ENCODE data around the gene CLDN7. TPM values are rescaled to one million over a fixed set of nuclear protein-coding genes. Genes with fewer than 3 reads are reported as not detected.
A peak's percentile ranks its signal among the peaks of the same experiment; 100 is the strongest.

CLDN7 gene
- total RNA-seq, 2 experiments from 2014 or later: 0.32 TPM; not detected in 1

- H3K4me2 ChIP-seq (ENCODE audit: low read length): peak overlapping the region; percentile 13; the same call in 1 of the 2 replicates
Observed at GRCh38 chr17:7293816-7294613, 31.7 kb upstream of the CLDN7 start.

GRCh38 chr17:7293159-7293558 is 30.9 kb upstream of the CLDN7 start:
- TF ChIP-seq EZH2phosphoT487 (IDR thresholded peaks at IDR 0.05; ENCODE audit: borderline replicate concordance, low read depth, low read length) (no peak), CTCF (conservative IDR thresholded peaks at IDR 0.05; ENCODE audit: low read length) (no peak)
- H3K9me3 ChIP-seq (ENCODE audit: low read length): no peaks in the 10 kb centered on the region
- intact Hi-C loops (cut with micrococcal nuclease; ENCODE audit: unreplicated experiment): no loop called here
- no TSS peak for BruUV-seq (replicated peaks)
- no peaks in the 10 kb centered on the region for H4K20me1 ChIP-seq (ENCODE audit: insufficient read depth, low read length)
- no peak for DNase-seq (ENCODE audit: low spot score)
- H2AFZ ChIP-seq (ENCODE audit: low read length): no peak overlapping the region
- H3K4me3 ChIP-seq (ENCODE audit: low read depth, low read length, poor library complexity, severe bottlenecking): no peak overlapping the region
- no peaks in the 10 kb centered on the region for H3K79me2 ChIP-seq (ENCODE audit: insufficient read depth, low read depth, low read length)
- CTCF ChIA-PET (ENCODE audit: unreplicated experiment): no interaction called here
- no peak overlapping the region for H3K27ac ChIP-seq (ENCODE audit: low read depth, low read length, poor library complexity, severe bottlenecking)
- POLR2A ChIA-PET: no interaction called here
- H3K36me3 ChIP-seq (ENCODE audit: insufficient read depth, low read length): no peaks in the 10 kb centered on the region
- H3K4me2 ChIP-seq (ENCODE audit: low read length): no peak overlapping the region
- H3K4me1 ChIP-seq (ENCODE audit: insufficient read depth, low read length, poor library complexity, severe bottlenecking): peaks cover 35% of the 10 kb centered on the region
- no peaks in the 10 kb centered on the region for H3K9me2 ChIP-seq (ENCODE audit: insufficient read depth, low read length)

More at GRCh38 chr17:7293816-7294613, 31.7 kb upstream of the CLDN7 start:
- POLR2A ChIA-PET: no interaction called here
- Histone ChIP-seq H3K4me3 (ENCODE audit: low read depth, low read length, poor library complexity, severe bottlenecking) (no peak overlapping the region), H3K79me2 (ENCODE audit: insufficient read depth, low read depth, low read length) (no peaks in the 10 kb centered on the region), H3K27ac (ENCODE audit: low read depth, low read length, poor library complexity, severe bottlenecking) (no peak overlapping the region), H4K20me1 (ENCODE audit: insufficient read depth, low read length) (no peaks in the 10 kb centered on the region), H3K9me3 (ENCODE audit: low read length) (no peaks in the 10 kb centered on the region), H3K4me1 (ENCODE audit: insufficient read depth, low read length, poor library complexity, severe bottlenecking) (peaks cover 35% of the 10 kb centered on the region), H2AFZ (ENCODE audit: low read length) (no peak overlapping the region), H3K36me3 (ENCODE audit: insufficient read depth, low read length) (no peaks in the 10 kb centered on the region), H3K9me2 (ENCODE audit: insufficient read depth, low read length) (no peaks in the 10 kb centered on the region)
- BruUV-seq (replicated peaks): no TSS peak
- CTCF ChIA-PET (ENCODE audit: unreplicated experiment): no interaction called here
- intact Hi-C loops (cut with micrococcal nuclease; ENCODE audit: unreplicated experiment): no loop called here
- no peak for DNase-seq (ENCODE audit: low spot score)
- no peak for TF ChIP-seq CTCF (conservative IDR thresholded peaks at IDR 0.05; ENCODE audit: low read length)
- TF ChIP-seq EZH2phosphoT487 (IDR thresholded peaks at IDR 0.05; ENCODE audit: borderline replicate concordance, low read depth, low read length): no peak

- H2AFZ ChIP-seq (ENCODE audit: low read length): no peak overlapping the region
- no peaks in the 10 kb centered on the region for H4K20me1 ChIP-seq (ENCODE audit: insufficient read depth, low read length)
- TF ChIP-seq EZH2phosphoT487 (IDR thresholded peaks at IDR 0.05; ENCODE audit: borderline replicate concordance, low read depth, low read length) (no peak), CTCF (conservative IDR thresholded peaks at IDR 0.05; ENCODE audit: low read length) (no peak)
- ChIA-PET POLR2A (interaction anchor here (1.8 kb wide), 1 partner anchor 12 kb away, joined by 5 read pairs; the partner anchor contains the start of gene SLC2A4), CTCF (ENCODE audit: unreplicated experiment) (interaction anchor here (0.5 kb wide), 1 partner anchor 13 kb away, joined by 3 read pairs; no protein-coding TSS in a partner anchor)
- H3K4me2 ChIP-seq (ENCODE audit: low read length): no peak overlapping the region
- H3K4me1 ChIP-seq (ENCODE audit: insufficient read depth, low read length, poor library complexity, severe bottlenecking): peaks cover 35% of the 10 kb centered on the region
- DNase-seq (ENCODE audit: low spot score): no peak
- no peaks in the 10 kb centered on the region for H3K9me2 ChIP-seq (ENCODE audit: insufficient read depth, low read length)
- no peaks in the 10 kb centered on the region for H3K36me3 ChIP-seq (ENCODE audit: insufficient read depth, low read length)
- no peak overlapping the region for H3K4me3 ChIP-seq (ENCODE audit: low read depth, low read length, poor library complexity, severe bottlenecking)
- H3K79me2 ChIP-seq (ENCODE audit: insufficient read depth, low read depth, low read length): no peaks in the 10 kb centered on the region
- H3K9me3 ChIP-seq (ENCODE audit: low read length): no peaks in the 10 kb centered on the region
- no TSS peak for BruUV-seq (replicated peaks)
- H3K27ac ChIP-seq (ENCODE audit: low read depth, low read length, poor library complexity, severe bottlenecking): no peak overlapping the region
- intact Hi-C loops (cut with micrococcal nuclease; ENCODE audit: unreplicated experiment): no loop called here
Observed at GRCh38 chr17:7292729-7293128, 30.5 kb upstream of the CLDN7 start.
